Ectodermal cell (in vitro differentiated cells): ENCODE measurements around the gene RORC.

ENCODE experiments used
- H3K27ac ChIP-seq: 2 replicates; pipeline ENCODE4 v1.7.0; 2013; ENCODE audit warnings: mild to moderate bottlenecking, low read depth, low read length; ENCODE audit not compliant: insufficient read depth, poor library complexity, severe bottlenecking
- H3K27me3 ChIP-seq: 2 replicates; pipeline ENCODE4 v1.7.0; 2013; ENCODE audit warnings: mild to moderate bottlenecking, low read length; ENCODE audit not compliant: insufficient read depth, control insufficient read depth, poor library complexity, severe bottlenecking
- H3K36me3 ChIP-seq: one replicate; pipeline ENCODE4 v1.7.0; 2013; ENCODE audit warnings: low read length; ENCODE audit not compliant: control insufficient read depth, insufficient read depth
- H3K4me1 ChIP-seq: one replicate; pipeline ENCODE4 v1.7.0; 2013; ENCODE audit warnings: low read length; ENCODE audit not compliant: control insufficient read depth, insufficient read depth
- H3K4me3 ChIP-seq: 2 replicates; pipeline ENCODE4 v1.7.0; 2013; ENCODE audit warnings: low read depth, low read length, control low read depth; ENCODE audit not compliant: insufficient read depth
- H3K9me3 ChIP-seq: 2 replicates; pipeline ENCODE4 v1.7.0; 2013; ENCODE audit warnings: mild to moderate bottlenecking, low read length, moderate library complexity; ENCODE audit not compliant: control insufficient read depth
- WGBS, 2 experiments: methylation state at CpG; one replicate each; pipeline ENCODE4 v1.1.7; 2013; ENCODE audit warnings: missing lambda C conversion rate in 2 of 2; 5-methylcytosine and 5-hydroxymethylcytosine counted together

RORC gene

DNA sequence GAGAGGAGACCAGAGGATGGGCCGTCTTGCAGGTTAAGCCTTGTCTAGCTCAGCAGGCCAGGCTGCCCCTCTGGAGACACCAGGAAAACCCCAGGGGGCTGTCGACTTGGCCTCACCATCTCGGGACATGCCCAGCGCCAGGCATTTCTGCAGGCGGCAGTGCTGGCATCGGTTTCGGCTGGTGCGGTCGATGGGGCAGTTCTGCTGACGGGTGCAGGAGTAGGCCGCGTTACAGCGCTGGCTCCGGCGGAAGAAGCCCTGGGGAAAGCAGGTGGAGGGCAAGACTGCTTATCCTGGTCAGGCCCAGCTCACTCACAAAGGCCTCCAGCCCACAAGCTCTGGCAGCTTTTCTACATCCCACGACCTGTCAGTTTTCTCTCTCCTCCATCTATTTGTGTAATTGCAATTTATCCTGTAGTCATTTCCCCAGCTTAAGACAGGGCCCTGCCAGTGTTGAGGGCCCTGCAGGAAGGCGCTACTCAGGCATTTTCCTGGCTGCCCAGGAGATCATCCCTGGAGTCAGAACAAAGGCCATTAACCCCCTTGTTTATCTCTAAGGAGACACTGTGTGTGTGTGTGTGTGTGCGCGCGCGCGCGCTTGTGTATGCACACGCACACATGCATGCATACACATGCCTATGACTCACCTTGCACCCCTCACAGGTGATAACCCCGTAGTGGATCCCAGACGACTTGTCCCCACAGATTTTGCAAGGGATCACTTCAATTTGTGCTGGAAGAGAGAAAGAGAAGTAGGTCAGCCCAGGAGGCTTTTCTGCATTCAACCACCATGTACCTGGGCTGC, 14.9 kb downstream of the RORC start:
- no peaks in the 10 kb centered on the region for H3K9me3 ChIP-seq
- no peaks in the 10 kb centered on the region for H3K36me3 ChIP-seq
- H3K4me3 ChIP-seq, result no peak overlapping the region
- H3K4me1 ChIP-seq, result no peaks in the 10 kb centered on the region
- no peak overlapping the region for H3K27ac ChIP-seq
- WGBS, 2 experiments, result 83 to 93% methylated on average over 20 to 26 of the region's 26 CpGs
- no peaks in the 10 kb centered on the region for H3K27me3 ChIP-seq

DNA sequence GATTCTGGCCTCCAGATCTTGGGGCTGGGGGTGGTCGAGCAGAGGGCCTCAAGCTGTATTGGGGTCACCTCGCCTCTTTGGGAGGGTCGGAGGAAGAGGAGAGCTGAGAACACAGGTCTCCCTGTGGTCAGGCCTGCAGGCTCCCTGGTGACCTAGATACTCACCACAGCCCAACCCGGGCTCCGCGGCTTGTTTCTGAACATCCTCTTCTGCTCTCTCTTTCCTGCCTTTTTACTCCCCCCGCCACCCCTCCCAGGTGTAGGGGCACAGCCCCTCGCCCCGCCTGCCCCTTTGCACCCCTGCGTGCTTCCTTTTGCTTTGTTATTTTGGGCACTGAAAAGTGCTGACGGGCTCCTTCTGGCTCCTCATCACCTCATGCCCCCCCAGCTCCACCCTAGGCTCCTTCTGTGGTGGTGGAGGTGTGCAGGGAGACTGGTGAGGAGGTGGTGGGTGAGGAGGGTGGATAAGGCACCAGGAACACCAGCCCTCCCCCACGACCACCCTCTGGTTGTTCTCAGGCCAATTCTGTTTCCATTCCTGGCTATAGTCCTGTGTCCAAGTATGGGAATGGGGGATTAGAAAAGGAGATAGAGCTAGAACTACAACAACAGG, 15.8 kb downstream of the RORC start:
- 91 to 92% methylated on average over 11 to 12 of the region's 12 CpGs for WGBS, 2 experiments

DNA sequence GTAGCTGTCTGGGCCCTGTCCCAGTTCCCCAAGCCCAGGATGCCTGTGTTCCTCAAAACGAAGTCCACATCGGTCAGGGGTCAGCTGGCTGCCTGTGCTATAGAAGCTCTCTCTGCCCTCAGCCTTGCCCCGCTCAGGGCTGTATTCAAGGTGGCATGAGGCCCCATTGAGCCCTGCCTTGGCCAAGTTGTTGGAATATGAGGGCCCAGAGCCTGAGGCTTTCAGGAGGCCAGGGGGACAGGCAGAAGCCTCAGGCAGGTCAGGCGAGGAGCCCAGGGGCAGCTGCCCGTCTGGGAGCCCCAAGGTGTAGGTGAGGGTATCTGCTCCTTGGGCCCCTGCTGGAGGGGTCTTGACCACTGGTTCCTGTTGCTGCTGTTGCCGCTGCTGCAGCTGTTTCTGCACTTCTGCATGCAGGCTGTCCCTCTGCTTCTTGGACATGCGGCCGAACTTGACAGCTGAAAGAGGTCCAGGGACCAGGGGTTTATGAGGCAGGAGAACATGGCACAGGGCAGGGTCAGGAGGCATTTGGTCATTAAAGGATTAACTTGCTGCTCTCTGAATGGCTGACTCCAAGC, 16.5 kb downstream of the RORC start:
- Histone ChIP-seq H3K27me3 (no peaks in the 10 kb centered on the region), H3K36me3 (no peaks in the 10 kb centered on the region), H3K27ac (no peak overlapping the region), H3K4me3 (no peak overlapping the region), H3K9me3 (no peaks in the 10 kb centered on the region), H3K4me1 (no peaks in the 10 kb centered on the region)
- 92% methylated on average over 8 of the region's 8 CpGs for WGBS, 2 experiments

More for the DNA sequence above, 15.8 kb downstream of the RORC start:
- Histone ChIP-seq H3K36me3 (no peaks in the 10 kb centered on the region), H3K27ac (no peak overlapping the region), H3K4me1 (no peaks in the 10 kb centered on the region), H3K4me3 (no peak overlapping the region), H3K9me3 (no peaks in the 10 kb centered on the region), H3K27me3 (no peaks in the 10 kb centered on the region)

GRCh38 chr1:151814426-151814825, 17.2 kb downstream of the RORC start:
- no peaks in the 10 kb centered on the region for H3K27me3 ChIP-seq
- WGBS, 2 experiments, result 91 to 93% methylated on average over 15 of the region's 15 CpGs
- H3K36me3 ChIP-seq, result no peaks in the 10 kb centered on the region
- no peak overlapping the region for H3K4me3 ChIP-seq
- no peaks in the 10 kb centered on the region for H3K9me3 ChIP-seq
- no peaks in the 10 kb centered on the region for H3K4me1 ChIP-seq
- no peak overlapping the region for H3K27ac ChIP-seq

GRCh38 chr1:151813271-151813977, 18.2 kb downstream of the RORC start:
- Histone ChIP-seq H3K36me3 (no peaks in the 10 kb centered on the region), H3K4me3 (no peak overlapping the region), H3K27me3 (no peaks in the 10 kb centered on the region), H3K4me1 (no peaks in the 10 kb centered on the region), H3K9me3 (no peaks in the 10 kb centered on the region), H3K27ac (no peak overlapping the region)
- 92 to 97% methylated on average over 12 of the region's 12 CpGs for WGBS, 2 experiments

DNA sequence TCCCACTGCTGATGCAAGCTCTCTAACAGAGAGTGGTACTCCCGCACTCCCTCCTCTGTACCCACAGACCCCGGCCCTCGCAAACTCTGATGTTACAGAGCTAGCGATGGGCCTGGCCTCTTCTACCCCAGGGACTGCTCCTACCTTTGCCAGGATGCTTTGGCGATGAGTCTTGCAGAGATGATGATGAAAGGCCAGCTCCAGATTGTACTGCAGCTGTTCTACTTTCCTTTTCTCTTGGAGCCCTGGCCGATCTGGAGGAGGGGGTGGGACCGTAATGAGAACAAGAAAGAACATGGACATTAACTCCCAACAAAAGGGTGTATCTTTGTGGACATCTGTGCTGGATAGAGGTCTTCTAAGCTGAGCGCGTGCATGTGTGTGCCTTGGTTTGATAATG, 20.4 kb downstream of the RORC start:
- WGBS, 2 experiments, result 88 to 91% methylated on average over 9 of the region's 9 CpGs
- H3K4me3 ChIP-seq, result no peak overlapping the region
- H3K9me3 ChIP-seq, result no peaks in the 10 kb centered on the region
- no peaks in the 10 kb centered on the region for H3K36me3 ChIP-seq
- H3K27me3 ChIP-seq, result no peaks in the 10 kb centered on the region
- no peaks in the 10 kb centered on the region for H3K4me1 ChIP-seq
- no peak overlapping the region for H3K27ac ChIP-seq

- 97 to 100% methylated on average over 1 of the region's 1 CpG for WGBS, 2 experiments
- H3K27me3 ChIP-seq, result no peaks in the 10 kb centered on the region
- H3K4me3 ChIP-seq, result no peak overlapping the region
Observed at GRCh38 chr1:151809985-151810556, 21.5 kb downstream of the RORC start.

DNA sequence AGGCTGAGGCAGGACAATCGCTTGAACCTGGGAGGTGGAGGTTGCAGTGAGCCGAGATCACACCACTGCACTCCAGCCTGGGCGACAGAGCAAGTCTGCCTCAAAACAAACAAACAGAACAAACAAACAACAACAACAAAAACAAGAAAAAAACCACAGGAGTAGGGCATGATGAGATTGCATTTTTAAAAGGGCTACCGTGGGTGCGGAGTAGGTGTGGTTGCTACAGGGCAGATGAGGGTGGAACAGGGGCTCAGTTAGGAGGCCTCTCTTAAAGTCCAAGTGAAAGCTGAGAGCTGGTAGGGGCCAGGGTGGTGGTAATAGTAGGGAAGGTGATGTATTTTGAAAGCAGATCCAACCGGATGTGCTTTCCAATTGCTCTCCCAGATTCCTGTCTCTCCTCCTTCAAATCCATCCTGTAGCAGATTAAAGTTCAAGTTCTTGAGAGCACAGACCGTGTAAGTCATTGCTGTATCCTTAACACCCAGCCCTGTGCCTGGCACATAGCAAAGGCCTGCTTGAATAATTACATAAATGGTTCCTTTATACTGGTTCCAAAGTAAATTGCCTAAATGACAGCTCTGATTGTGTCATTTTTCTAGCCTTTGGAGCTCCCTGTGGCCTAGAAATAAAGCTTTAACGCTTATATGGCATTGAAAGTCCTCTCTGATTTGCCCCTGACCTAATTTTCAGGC, 22.2 kb downstream of the RORC start:
- Histone ChIP-seq H3K27ac (no peak overlapping the region), H3K36me3 (no peaks in the 10 kb centered on the region), H3K9me3 (no peaks in the 10 kb centered on the region), H3K27me3 (no peaks in the 10 kb centered on the region), H3K4me1 (no peaks in the 10 kb centered on the region), H3K4me3 (no peak overlapping the region)
- WGBS, 2 experiments, result 84 to 86% methylated on average over 7 to 8 of the region's 8 CpGs

More at GRCh38 chr1:151809985-151810556, 21.5 kb downstream of the RORC start:
- H3K36me3 ChIP-seq, result no peaks in the 10 kb centered on the region
- no peaks in the 10 kb centered on the region for H3K9me3 ChIP-seq
- no peak overlapping the region for H3K27ac ChIP-seq
- H3K4me1 ChIP-seq, result no peaks in the 10 kb centered on the region

DNA sequence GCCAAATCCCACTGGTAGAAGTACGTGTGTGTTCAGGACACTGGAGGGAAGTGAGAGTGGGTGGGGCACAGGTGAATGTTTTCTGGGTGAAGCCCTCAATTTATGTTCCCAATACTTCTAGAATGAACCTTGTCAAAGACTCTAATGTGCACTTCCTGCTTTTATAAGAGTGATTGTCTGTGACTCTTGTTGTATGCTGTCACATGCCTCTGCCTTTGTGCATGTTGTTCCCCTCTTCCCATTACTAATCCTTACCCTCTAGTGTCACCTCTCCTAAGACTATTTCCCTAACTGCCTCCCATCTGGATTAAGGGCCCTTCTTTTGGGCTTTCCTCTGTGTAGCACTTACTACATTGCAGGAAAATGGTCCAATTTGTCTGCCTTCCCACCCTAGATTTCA, 23.8 kb downstream of the RORC start:
- no peaks in the 10 kb centered on the region for H3K4me1 ChIP-seq
- H3K27me3 ChIP-seq, result no peaks in the 10 kb centered on the region
- H3K27ac ChIP-seq, result no peak overlapping the region
- H3K9me3 ChIP-seq, result no peaks in the 10 kb centered on the region
- H3K36me3 ChIP-seq, result no peaks in the 10 kb centered on the region
- no peak overlapping the region for H3K4me3 ChIP-seq
- WGBS, 2 experiments, result 82 to 90% methylated on average over 1 of the region's 1 CpG
